Glomerular endothelial cell (primary cell): ENCODE data around the gene R3HDM1. TPM values are rescaled to one million over a fixed set of nuclear protein-coding genes. Genes with fewer than 3 reads are reported as not detected.

ENCODE experiments used
- DNase-seq: peaks from one replicate; pipeline ENCODE4 v3.0.0-alpha.2; 2011; ENCODE audit warnings: low read depth, low spot score; ENCODE audit errors: extremely low read depth
- total RNA-seq: library from RNA; depleted of rRNA; stranded (reverse); fragments of >200 nt; gene quantifications from 2 replicates; pipeline ENCODE4 v1.2.3, GENCODE V29; 2015

The R3HDM1 gene
- total RNA-seq, 1 donor from 2014 or later = 33.9 TPM

DNA sequence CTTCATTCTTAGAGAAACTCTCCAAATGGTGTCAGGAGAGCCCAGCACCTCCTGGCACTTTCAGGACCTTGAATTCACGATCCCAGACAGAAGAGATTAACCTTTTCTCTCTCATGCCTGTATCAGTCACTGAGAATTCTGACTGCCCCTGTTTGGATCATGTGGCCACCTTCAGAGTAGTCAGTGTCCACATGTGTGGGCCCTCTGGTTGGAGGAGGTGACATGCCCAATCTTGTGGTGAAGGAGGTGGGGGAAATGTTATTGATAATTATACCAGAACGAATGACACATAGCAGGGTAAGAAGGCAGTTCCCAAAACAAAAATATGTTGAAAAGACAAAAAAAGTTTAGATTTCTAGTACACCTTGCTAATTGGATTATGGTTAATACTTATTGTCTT, 242.0 kb downstream of the R3HDM1 start:
- DNase-seq = no peak

DNA sequence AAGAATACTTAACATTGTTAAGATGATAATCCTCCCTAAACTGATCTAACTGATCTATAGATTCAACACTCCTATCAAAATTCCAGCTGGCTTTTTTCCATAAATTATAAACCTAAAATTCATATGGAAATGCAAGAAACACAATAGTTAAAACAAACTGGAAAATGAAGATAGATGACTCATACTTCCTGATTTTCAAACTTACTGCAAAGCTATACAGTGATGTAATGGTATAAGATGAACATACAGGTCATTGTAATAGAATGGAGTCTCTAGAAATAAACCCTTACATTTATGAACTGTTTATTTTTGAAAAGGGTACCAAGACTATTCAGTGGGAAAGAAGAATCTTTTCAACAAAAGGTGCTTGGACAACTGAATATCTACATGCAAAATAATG, 242.6 kb downstream of the R3HDM1 start:
- DNase-seq = no peak

Other genes with a start within 250 kb of the R3HDM1 start
- gene ZRANB3, start 266 bp upstream of the R3HDM1 start, total RNA-seq = 1.9 and 2.2 TPM in 2 replicates
- gene UBXN4, start 210.4 kb downstream of the R3HDM1 start, total RNA-seq = 50.3 and 72.0 TPM in 2 replicates